GM10847 (cell line): ENCODE data around the gene FBLN1.

ENCODE experiments used
- POLR2A ChIP-seq: IDR thresholded peaks from 2 replicates; pipeline ENCODE4 v1.6.1; 2011; ENCODE audit not compliant: insufficient read length; ENCODE audit errors: extremely low read depth

The FBLN1 gene

DNA sequence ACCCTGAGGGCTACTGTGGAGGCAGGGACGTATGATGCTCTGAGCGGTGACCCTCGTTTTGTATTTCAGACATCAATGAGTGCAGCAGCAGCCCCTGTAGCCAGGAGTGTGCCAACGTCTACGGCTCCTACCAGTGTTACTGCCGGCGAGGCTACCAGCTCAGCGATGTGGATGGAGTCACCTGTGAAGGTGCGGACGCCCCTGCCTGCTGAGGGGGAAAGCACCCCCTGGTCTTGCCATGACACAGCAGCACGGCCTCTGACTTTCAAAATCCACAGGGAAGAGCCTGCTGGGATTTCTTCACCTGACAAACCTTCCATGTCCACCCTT lies 44.3 kb downstream of the FBLN1 start:
- no peak for TF ChIP-seq POLR2A

DNA sequence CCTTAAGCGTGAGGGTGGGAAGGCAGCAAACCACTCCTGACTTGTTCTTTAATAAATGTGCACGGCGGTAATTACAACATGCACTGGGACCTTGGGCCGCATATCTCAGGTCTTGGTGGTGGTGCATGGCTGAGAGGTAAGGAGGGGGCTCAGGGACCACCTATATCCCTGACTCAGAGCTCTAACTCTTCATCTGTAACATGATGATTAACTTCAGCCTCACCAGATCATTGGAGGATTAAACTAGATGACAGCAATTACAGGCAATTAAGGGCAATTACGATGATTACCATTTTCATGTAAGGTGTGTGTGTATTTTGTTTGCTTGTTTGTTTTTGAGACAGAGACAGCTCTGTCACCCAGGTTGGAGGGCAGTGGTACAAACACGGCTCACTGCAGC lies 45.0 kb downstream of the FBLN1 start:
- TF ChIP-seq POLR2A = no peak

DNA sequence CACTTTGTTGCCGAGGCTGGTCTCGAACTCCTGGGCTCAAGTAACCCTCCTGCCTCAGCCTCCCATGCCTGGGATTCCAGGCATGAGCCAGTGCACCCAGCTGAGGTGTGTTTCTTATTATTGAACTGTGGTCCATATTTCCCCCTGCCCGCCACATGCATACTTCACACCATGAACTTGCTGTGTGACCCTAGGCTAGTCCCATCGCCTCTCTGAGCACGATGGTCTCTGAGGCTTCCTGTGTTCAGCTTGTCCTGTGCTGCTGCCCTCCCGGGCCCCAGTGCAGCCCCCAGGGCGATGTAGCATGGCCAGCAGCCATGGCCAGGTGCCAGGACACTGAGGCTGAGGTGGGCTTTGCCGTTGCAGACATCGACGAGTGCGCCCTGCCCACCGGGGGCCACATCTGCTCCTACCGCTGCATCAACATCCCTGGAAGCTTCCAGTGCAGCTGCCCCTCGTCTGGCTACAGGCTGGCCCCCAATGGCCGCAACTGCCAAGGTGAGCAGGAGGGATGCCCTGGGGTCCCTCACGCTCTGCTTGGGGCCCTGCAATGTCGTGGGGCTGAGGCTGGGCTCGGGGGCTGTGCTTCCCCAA lies 45.7 kb downstream of the FBLN1 start:
- TF ChIP-seq POLR2A = no peak

DNA sequence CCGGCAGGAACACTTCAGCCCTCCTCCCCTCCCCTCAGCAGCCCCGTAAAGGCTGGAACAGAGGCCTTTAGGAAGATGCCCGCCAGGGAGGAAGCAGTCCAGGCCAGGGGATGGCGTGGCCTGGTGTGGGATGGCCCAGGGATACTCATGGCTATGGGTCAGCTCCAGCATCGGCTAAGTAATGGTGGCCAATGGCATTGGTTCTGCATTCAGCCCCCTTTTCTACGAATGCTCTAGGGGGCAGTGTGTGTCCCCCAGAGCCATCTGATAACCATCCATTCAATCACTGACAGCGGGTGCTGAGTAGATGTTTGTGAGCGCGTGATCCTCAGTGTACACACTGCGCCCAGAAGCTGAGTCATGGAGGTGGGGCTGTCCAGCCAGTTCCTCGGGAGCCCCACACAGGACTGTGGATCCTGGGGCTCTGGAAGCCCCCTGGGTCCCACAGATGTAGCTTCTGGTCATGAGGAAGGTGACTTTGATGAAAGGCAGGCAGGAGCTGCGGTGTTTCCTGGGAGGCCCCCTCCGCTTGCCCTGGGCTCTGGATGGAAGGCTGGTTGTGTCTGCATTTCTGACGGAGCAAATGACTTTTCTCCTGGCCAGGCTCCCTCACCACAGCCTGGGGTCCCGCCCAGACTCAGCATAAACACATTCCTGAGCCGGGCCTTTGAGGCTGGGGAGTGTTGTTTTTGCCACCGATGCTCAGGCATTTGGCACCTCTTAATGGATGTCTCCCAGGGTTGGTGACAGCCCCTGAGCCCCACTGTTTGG lies 46.5 kb downstream of the FBLN1 start:
- TF ChIP-seq POLR2A = no peak

DNA sequence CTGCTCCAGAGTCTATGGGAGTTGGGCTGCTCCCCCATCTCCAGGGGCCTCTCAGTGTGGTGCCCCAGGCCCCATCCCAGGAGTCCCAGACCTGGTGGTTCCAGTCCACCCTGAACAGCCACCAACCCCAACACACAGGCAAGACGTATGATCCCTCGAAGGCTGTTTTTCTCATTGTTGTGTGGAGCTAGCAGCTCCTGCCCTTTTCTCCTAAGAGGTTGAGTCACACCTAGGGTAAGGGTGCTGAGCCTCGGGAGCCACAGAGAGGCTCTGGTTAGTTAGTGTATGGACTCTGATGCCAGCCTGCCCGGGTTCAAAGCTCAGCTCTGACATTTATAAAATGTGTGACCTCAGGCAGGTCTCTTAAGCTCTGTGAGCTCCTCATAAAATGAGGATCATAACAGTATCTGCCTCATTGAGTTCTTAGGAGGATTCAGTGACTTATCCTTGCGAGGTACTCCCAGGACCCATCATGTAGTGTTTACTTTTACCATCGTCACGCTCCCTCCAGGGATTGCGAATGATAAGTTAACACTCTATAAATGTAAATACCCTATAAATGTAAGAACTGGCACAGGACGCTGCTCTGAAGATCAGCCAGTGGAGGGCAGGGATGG lies 47.2 kb downstream of the FBLN1 start:
- TF ChIP-seq POLR2A = no peak

DNA sequence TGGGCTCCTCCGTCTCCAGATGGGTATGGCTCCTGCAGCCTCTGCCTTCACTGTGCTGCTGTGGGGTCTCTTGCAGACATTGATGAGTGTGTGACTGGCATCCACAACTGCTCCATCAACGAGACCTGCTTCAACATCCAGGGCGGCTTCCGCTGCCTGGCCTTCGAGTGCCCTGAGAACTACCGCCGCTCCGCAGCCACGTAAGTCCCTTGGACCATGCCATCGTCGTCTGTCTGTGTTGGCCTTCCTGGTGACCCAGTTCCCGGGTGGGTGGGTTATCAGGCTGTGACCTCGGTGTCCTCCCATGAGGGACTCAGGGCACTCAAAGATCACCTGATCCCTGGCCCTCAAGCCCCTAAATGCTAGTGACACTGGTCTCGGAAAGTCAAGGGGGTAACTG lies 47.7 kb downstream of the FBLN1 start:
- no peak for TF ChIP-seq POLR2A

DNA sequence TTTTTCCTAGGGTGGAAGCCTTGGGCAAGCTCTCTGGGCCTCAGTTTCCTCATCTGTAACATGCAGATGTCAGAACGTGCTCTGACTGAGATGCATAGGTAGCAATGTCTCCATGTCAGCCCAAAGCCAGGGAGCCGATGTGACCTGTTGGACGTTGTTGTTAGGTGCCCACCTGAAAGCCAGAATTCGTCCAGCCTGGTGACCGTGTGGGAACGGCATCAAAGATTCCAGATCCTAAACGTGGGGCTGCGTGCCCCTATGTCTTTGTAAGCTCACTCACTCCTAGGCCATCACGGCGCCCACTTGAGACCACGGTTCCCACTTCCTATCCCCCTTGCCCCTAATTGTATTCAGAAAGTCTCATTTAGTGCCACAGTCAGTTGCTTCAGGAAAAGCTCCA lies 48.2 kb downstream of the FBLN1 start:
- TF ChIP-seq POLR2A = no peak

DNA sequence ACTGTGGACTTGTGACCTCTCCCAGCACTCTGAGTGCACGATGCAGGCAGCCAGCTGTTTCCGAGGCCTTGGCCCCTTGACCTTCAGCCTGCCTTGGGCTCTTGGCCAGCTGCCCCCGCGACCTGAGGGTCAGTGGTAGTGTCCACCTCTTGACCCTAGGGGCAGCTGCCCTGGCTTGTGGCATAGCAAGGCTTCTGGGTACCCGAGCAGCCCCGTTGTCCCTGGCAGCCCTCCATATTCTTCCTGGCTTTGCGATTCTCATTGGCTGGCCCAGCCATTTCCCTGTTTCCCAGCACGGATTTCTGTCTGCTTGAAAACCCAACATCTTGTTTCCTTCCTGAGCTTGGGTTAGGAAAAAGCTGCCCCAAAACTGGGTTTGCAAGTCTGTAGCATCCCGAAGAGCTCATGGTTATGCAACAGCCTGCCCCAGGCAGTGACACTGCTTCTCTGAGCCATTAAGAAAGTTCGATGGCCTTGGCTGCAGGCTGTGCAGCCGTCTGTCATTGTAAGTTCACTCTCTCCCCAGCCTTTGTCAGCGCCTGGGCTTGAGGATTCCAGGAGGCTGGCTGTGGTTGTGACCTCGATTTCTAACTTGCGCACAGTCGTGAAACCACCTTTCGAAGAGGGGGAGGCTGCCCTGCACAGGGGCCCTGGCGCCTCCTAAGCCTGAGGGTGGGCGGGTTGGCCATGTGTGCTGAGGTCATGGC lies 48.8 kb downstream of the FBLN1 start:
- TF ChIP-seq POLR2A = no peak

DNA sequence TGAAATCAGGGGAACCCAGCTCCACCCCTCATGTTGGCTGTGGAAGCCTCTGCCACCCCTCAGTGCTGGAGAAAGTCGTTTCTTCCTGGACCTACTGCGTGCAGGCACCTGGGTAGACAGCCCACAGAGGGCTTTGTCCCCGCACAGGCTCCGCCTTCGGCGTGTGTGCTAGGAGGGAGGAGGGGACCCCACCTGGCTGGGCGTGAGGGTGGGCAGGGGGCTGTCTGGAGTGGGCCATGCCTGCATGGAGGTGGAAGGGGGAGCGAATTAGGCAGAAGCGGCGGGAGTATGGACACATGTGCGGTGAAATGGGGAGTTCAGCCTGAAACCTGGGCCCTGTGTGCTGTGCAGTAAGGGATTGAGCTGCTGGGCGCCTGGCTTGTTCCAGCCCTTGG lies 49.3 kb downstream of the FBLN1 start:
- TF ChIP-seq POLR2A = no peak

DNA sequence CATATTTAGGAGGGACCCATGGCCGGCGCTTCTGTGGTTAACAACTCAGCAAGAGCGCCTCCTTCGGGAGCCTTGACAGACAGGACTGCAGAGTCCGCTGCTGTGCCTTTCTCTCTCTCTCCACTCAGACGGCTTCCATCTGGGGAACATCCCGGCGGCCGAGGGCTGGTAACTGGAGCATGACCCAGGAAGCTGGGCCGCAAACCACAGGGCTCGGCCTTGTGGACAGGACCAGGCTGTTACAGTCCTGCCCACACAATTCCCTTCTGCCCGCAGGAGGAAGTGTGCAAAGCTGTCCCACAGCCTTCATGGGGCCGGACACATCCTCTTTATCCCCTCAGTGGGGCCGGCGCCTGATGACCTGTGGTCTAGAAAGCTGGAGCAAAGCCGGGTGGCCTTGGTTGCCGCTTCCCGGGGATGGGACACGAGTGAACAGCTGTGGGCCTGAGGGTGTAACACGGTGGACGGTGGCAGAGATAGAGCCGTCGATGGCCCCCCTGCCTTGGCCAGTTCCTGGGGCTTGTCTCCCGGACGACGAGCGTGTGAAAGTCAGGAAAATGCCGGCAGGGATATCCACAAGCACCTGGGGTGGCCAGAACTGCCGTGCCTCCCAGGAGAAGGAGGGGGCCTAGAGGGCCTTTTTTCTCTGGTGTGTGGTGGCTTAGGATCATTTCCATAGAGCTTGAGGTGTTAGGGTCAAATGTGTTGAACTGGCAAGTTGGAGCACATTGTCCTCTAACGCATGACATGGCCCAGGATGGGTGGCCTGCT lies 50.1 kb downstream of the FBLN1 start:
- no peak for TF ChIP-seq POLR2A

DNA sequence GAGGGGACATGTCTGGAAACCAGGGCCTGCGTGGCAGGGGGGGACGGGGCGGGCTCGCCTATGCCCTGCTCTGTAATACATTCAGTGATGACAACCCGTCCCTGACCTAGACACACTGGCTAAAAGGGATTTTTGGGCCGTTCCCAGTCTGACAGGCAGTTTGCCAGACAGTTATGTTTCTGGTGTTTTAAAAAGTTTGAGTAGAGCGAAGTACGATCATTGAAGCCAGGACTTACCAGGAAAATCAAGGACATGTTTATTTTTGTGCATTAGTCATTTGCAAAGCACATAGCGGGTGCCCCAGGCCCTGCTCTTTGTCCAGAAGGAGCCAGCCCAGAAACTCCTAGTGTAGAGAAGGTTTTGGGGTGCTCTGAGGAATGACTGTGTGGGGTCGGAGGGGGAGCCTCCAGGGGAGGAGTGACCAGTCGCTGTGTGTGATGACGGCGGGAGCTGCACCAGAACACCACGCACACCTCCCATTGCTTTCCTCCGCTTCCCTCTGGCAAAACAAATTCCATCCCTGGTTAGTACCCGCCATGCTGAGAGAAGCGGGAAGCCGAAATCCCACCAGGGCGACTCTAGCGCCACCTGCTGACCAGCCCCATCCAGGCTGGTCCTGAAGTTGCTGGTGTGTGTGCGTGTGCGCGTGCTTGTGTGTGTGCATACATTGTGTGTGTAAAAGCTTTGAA lies 50.8 kb downstream of the FBLN1 start:
- TF ChIP-seq POLR2A = no peak

DNA sequence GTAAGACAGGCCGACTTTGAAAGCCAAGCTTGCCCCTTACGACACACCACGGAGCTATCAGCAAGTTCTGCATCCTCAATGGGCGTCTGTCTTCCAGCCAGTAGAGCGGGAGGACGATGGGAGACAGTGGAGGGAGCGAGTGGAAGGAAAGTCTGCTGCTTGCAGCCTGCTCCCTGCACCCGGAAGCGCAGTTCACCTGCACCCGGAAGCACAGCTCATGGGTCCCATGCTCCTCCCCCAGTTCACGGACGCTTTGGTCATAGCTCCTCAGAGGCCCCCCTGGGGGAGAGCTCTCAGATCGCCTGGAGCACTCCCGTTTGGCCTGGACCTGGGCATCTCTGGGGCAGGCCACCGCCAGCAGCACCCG lies 51.3 kb downstream of the FBLN1 start:
- TF ChIP-seq POLR2A = no peak

DNA sequence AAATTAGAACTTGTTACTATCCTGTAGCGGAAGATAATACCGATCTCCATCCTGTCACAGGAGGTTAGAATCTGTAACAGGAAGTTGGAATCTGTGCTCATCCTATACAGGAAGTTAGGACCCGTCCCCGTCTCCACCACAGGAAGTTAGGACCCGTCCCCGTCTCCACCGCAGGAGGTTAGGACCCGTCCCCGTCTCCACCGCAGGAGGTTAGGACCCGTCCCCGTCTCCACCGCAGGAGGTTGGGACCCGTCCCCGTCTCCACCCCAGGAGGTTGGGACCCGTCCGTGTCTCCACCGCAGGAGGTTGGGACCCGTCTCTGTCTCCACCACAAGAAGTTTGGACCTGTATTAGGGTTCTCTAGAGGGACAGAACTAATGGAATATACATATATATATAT lies 52.2 kb downstream of the FBLN1 start:
- TF ChIP-seq POLR2A = no peak

DNA sequence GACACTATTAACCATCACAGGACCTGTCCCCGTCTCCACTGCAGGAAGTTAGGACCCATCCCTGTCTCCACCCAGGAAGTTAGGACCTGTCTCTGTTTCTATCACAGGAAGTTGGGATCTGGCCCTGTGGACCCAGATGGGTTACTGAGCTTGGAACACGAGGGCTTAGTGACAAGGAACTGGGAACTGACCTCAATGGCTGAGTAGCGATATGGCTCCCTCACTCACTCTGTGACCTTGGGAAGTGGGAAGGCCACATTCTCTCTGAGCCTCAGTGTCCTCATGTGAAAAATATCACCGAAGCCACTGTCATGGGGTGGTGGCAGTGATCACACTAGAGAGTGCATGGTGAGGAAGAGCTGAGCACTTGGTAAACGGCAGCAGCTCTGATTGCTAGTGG lies 59.4 kb downstream of the FBLN1 start:
- no peak for TF ChIP-seq POLR2A

DNA sequence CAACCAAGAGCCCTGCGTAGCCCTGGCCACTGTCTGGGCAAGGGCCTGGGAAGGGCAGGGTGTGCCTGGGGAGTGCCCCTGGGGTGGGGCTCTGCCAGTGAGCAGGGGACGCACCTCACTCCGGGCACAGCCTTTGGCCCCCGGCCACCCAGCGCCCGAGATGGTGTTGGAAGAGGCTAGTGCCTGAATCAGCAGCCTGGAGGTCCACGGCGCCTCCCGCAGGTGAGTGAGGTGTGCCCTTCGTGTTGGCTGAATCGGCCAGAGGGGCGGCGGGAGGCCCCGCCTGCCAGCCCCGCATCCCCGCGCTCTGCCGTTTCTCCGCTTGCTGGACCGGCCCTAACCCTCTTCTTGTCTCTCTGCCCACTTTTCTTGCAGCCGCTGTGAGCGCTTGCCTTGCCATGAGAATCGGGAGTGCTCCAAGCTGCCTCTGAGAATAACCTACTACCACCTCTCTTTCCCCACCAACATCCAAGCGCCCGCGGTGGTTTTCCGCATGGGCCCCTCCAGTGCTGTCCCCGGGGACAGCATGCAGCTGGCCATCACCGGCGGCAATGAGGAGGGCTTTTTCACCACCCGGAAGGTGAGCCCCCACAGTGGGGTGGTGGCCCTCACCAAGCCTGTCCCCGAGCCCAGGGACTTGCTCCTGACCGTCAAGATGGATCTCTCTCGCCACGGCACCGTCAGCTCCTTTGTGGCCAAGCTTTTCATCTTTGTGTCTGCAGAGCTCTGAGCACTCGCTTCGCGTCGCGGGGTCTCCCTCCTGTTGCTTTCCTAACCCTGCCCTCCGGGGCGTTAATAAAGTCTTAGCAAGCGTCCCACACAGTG lies 60.1 kb downstream of the FBLN1 start:
- TF ChIP-seq POLR2A = no peak
